ENCODE measurements around the gene SLC43A2.

Gene SLC43A2

GRCh38 chr17:1562176-1562643 lies 66.4 kb downstream of the SLC43A2 start:
- DNase-seq (ENCODE audit: low spot score) = no peak

- peak; percentile 76 for DNase-seq (ENCODE audit: low spot score)
These were observed 67.0 kb downstream of the SLC43A2 start for GRCh38 chr17:1561420-1562175.

- DNase-seq (ENCODE audit: low spot score) = no peak
These were observed 67.7 kb downstream of the SLC43A2 start for GRCh38 chr17:1560858-1561355.

- DNase-seq (ENCODE audit: low spot score) = no peak
These were observed 68.4 kb downstream of the SLC43A2 start for GRCh38 chr17:1560101-1560857.

GRCh38 chr17:1559047-1560043 lies 69.3 kb downstream of the SLC43A2 start:
- no peak for DNase-seq (ENCODE audit: low spot score)

GRCh38 chr17:1558401-1558800 lies 70.2 kb downstream of the SLC43A2 start:
- no peak for DNase-seq (ENCODE audit: low spot score)

GRCh38 chr17:1557355-1558095 lies 71.1 kb downstream of the SLC43A2 start:
- DNase-seq (ENCODE audit: low spot score) = no peak

- DNase-seq (ENCODE audit: low spot score) = no peak
These were observed 72.8 kb downstream of the SLC43A2 start for GRCh38 chr17:1555651-1556471.

- no peak for DNase-seq (ENCODE audit: low spot score)
These were observed 73.7 kb downstream of the SLC43A2 start for GRCh38 chr17:1554751-1555540.

- no peak for DNase-seq (ENCODE audit: low spot score)
These were observed 75.0 kb downstream of the SLC43A2 start for GRCh38 chr17:1553354-1554266.

GRCh38 chr17:1552932-1553331 lies 75.7 kb downstream of the SLC43A2 start:
- DNase-seq (ENCODE audit: low spot score) = no peak

GRCh38 chr17:1551741-1552140 lies 76.9 kb downstream of the SLC43A2 start:
- DNase-seq (ENCODE audit: low spot score) = no peak

GRCh38 chr17:1548032-1548431 lies 80.6 kb downstream of the SLC43A2 start:
- no peak for DNase-seq (ENCODE audit: low spot score)

GRCh38 chr17:1546292-1546922 lies 82.2 kb downstream of the SLC43A2 start:
- DNase-seq (ENCODE audit: low spot score) = no peak

- DNase-seq (ENCODE audit: low spot score) = no peak
These were observed 83.0 kb downstream of the SLC43A2 start for GRCh38 chr17:1545618-1546017.

GRCh38 chr17:1542316-1542715 lies 86.3 kb downstream of the SLC43A2 start:
- no peak for DNase-seq (ENCODE audit: low spot score)

- no peak for DNase-seq (ENCODE audit: low spot score)
These were observed 87.2 kb downstream of the SLC43A2 start for GRCh38 chr17:1541367-1541904.

- DNase-seq (ENCODE audit: low spot score) = no peak
These were observed 88.8 kb downstream of the SLC43A2 start for GRCh38 chr17:1539811-1540210.
